HCT116 (cell line): ENCODE measurements around the gene NIPAL1. TPM values are rescaled to one million over a fixed set of nuclear protein-coding genes. Genes with fewer than 3 reads are reported as not detected.

ENCODE experiments used
- ATAC-seq: fragments of 200-7000 bp; cut with Tn5 transposase; 2 replicates; pipeline ENCODE4 v1.9.1; 2020; ENCODE audit warnings: mild to moderate bottlenecking, moderate library complexity
- BruUV-seq: library from RNA; stranded (reverse); fragments of 400-500 nt; replicated peaks from 2 replicates; lab custom pipeline; 2021; lab: Mats Ljungman, UMichigan
- CTCF ChIA-PET: fragments of 300-600 bp; sonication (Branson Sonifier 250); formaldehyde crosslinking; loops from one replicate; lab custom pipeline; 2021; ENCODE audit warnings: antibody characterized with exemption; lab: Charles Lee
- POLR2A ChIA-PET: fragments of 300-600, 350-600 bp; sonication (Branson Sonifier 250); formaldehyde crosslinking; loops from one replicate; lab custom pipeline; 2021; ENCODE audit warnings: antibody characterized with exemption; lab: Charles Lee
- RAD21 ChIA-PET, 2 experiments: fragments of 300-600 bp; sonication (Branson Sonifier 250); formaldehyde crosslinking; loops; one replicate each; lab custom pipeline; 2023; ENCODE audit warnings: low total read pairs in 2 of 2; ENCODE audit not compliant: uncharacterized antibody in 2 of 2, unreplicated experiment in 2 of 2, low non-redundant PET in 1 of 2; lab: Charles Lee
- DNase-seq: peaks from one replicate; pipeline ENCODE4 v3.0.0-alpha.2; 2010; ENCODE audit warnings: low read depth, low spot score
- H2AFZ ChIP-seq: fragments of 200-600 bp; shearing (Covaris generic), sonication (generic); 2 replicates; pipeline ENCODE4 v1.6.1; 2017; ENCODE audit warnings: low read depth, mixed run types, mixed read lengths, antibody characterized with exemption, low read length; ENCODE audit not compliant: poor library complexity, severe bottlenecking
- H3K27ac ChIP-seq: 2 replicates; pipeline ENCODE4 v1.5.1; 2012; ENCODE audit warnings: low read depth, low read length
- H3K27me3 ChIP-seq: fragments of 200-600 bp; sonication (generic); 2 replicates; pipeline ENCODE4 v1.6.1; 2016; ENCODE audit warnings: mixed run types, low read length, mixed read lengths; ENCODE audit not compliant: insufficient read depth
- H3K36me3 ChIP-seq, 2 experiments: fragments of 200-500 bp in 1 of 2; fragments of 200-600 bp in 1 of 2; sonication (Bioruptor generic) in 1 of 2; sonication (generic) in 1 of 2; 2 replicates each; pipeline versions ENCODE4 v1.5.1 to v1.6.1; 2014 to 2016; ENCODE audit warnings: low read length in 2 of 2, inconsistent platforms in 1 of 2, mixed read lengths in 1 of 2, mixed run types in 1 of 2; ENCODE audit not compliant: insufficient read depth in 2 of 2, control insufficient read depth in 1 of 2
- H3K4me1 ChIP-seq, 2 experiments: fragments of 200-600 bp in 1 of 2; sonication (generic) in 1 of 2; 2 replicates each; pipeline versions ENCODE4 v1.5.1 to v1.6.1; 2012 to 2017; ENCODE audit warnings: low read length in 2 of 2, inconsistent platforms in 1 of 2, mild to moderate bottlenecking in 1 of 2, mixed read lengths in 1 of 2, mixed run types in 1 of 2, moderate library complexity in 1 of 2; ENCODE audit not compliant: insufficient read depth in 2 of 2, control insufficient read depth in 1 of 2
- H3K4me2 ChIP-seq: fragments of 200-600 bp; sonication (generic); 2 replicates; pipeline ENCODE4 v1.6.1; 2017; ENCODE audit warnings: mixed run types, low read length, mixed read lengths
- H3K4me3 ChIP-seq, 2 experiments: fragments of 200-600 bp in 1 of 2; sonication (generic) in 1 of 2; replicated peaks in 1 of 2; 2 replicates each; pipeline ENCODE4 v1.5.1; 2011 to 2016; ENCODE audit warnings: low read length in 2 of 2, control low read depth in 1 of 2, low read depth in 1 of 2, mild to moderate bottlenecking in 1 of 2, mixed read lengths in 1 of 2, mixed run types in 1 of 2
- H3K79me2 ChIP-seq: fragments of 200-600 bp; sonication (generic); 2 replicates; pipeline ENCODE4 v1.6.1; 2017; ENCODE audit warnings: mild to moderate bottlenecking, mixed run types, low read length, moderate library complexity, mixed read lengths; ENCODE audit not compliant: insufficient read depth
- H3K9ac ChIP-seq: fragments of 200-600 bp; sonication (generic); 2 replicates; pipeline ENCODE4 v1.6.1; 2016; ENCODE audit warnings: low read length, mixed read lengths
- H3K9me2 ChIP-seq: fragments of 200-600 bp; sonication (generic), shearing (Covaris generic); 2 replicates; pipeline ENCODE4 v1.6.1; 2017; ENCODE audit warnings: mixed run types, mild to moderate bottlenecking, moderate library complexity; ENCODE audit not compliant: insufficient read depth
- H3K9me3 ChIP-seq, 2 experiments: fragments of 200-500 bp in 1 of 2; fragments of 200-600 bp in 1 of 2; sonication (Bioruptor generic) in 1 of 2; sonication (generic) in 1 of 2; 2 replicates each; pipeline ENCODE4 v1.6.1; 2014 to 2017; ENCODE audit warnings: low read length in 2 of 2, mixed read lengths in 2 of 2, inconsistent platforms in 1 of 2, low read depth in 1 of 2, mild to moderate bottlenecking in 1 of 2, mixed run types in 1 of 2, moderate library complexity in 1 of 2; ENCODE audit not compliant: control insufficient read depth in 1 of 2, insufficient read depth in 1 of 2
- H4K20me1 ChIP-seq: fragments of 200-600 bp; sonication (generic), shearing (Covaris generic); 2 replicates; pipeline ENCODE4 v1.6.1; 2017; ENCODE audit warnings: mixed run types, mild to moderate bottlenecking, moderate library complexity; ENCODE audit not compliant: insufficient read depth
- FOSL1 ChIP-seq: IDR thresholded peaks from 2 replicates; pipeline ENCODE4 v1.6.1; 2012; ENCODE audit warnings: low read depth
- JUND ChIP-seq: IDR thresholded peaks from 2 replicates; pipeline ENCODE4 v1.6.1; 2012
- POLR2A ChIP-seq: IDR thresholded peaks from 2 replicates; pipeline ENCODE4 v1.7.0; 2011; ENCODE audit warnings: borderline replicate concordance; ENCODE audit not compliant: insufficient read depth, insufficient read length; ENCODE audit errors: extremely low read depth
- POLR2AphosphoS5 ChIP-seq: IDR thresholded peaks from 2 replicates; pipeline ENCODE4 v1.6.1; 2011; ENCODE audit warnings: mild to moderate bottlenecking, low read depth, low read length, moderate library complexity
- SRF ChIP-seq: IDR thresholded peaks from 2 replicates; pipeline ENCODE4 v1.6.1; 2012; ENCODE audit warnings: low read depth
- YY1 ChIP-seq: IDR thresholded peaks from 2 replicates; pipeline ENCODE4 v1.6.1; 2011; ENCODE audit warnings: low read length, low read depth, moderate library complexity, mild to moderate bottlenecking; ENCODE audit not compliant: insufficient replicate concordance; ENCODE audit errors: extremely low read depth
- intact Hi-C: fragments of 100-400 bp; cut with micrococcal nuclease; formaldehyde crosslinking; loops from 2 replicates; pipeline ENCODE4 v1.10.0; 2022
- total RNA-seq: library from RNA; stranded (reverse); gene quantifications from one replicate; pipeline ENCODE4 v1.2.1, GENCODE V29; 2021; ENCODE audit not compliant: unreplicated experiment

The NIPAL1 gene
- total RNA-seq, 1 experiment from 2014 or later: 7.0 TPM

DNA sequence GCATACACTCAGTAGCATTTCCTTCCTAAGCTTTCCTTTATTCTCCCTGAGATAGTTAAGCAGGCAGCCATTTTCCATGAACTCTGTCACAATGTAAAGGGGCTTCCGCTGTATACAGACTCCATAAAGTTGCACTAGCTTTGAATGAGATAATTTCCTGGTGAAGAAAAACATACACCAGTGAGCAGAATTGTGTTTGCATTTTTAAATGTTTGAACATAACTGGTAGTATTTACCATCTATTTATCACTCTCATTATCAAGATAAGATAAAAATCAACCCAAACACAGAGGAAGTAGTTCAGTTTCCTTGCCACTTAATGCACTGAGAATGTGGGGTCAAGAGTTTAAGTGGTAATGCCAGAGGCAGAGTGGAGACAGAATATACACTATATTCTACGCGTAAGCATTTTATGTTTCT lies 63.4 kb downstream of the NIPAL1 start:
- H3K36me3 ChIP-seq: no peaks in the 10 kb centered on the region
- H3K27me3 ChIP-seq: no peaks in the 10 kb centered on the region
- peak overlapping the region in 1 of 2 experiments; percentile 46; a peak in 2 of 4 replicates for H3K4me3 ChIP-seq
- POLR2A ChIA-PET: no interaction called here
- peak; percentile 20; the same call in 1 of the 2 replicates for TF ChIP-seq JUND
- TF ChIP-seq POLR2AphosphoS5: no peak
- TF ChIP-seq FOSL1: 0 out of 2 replicates have a peak, but pooled peaks have one; percentile 6
- TF ChIP-seq YY1: peak; percentile 33
- CTCF ChIA-PET: no interaction called here
- no peaks in the 10 kb centered on the region for H4K20me1 ChIP-seq
- H2AFZ ChIP-seq: peak overlapping the region; percentile 91
- peaks cover 24 to 36% of the 10 kb centered on the region in 2 experiments for H3K4me1 ChIP-seq
- peak overlapping the region; percentile 72 for H3K4me2 ChIP-seq
- RAD21 ChIA-PET: no interaction called here
- H3K9ac ChIP-seq: peak overlapping the region; percentile 37
- H3K9me3 ChIP-seq: no peaks in the 10 kb centered on the region
- BruUV-seq: no TSS peak
- intact Hi-C loops: loop anchor here (10.0 kb wide), 1 partner anchor 515 kb away; no protein-coding TSS in a partner anchor
- no peaks in the 10 kb centered on the region for H3K9me2 ChIP-seq
- DNase-seq (no peak), ATAC-seq (peak; percentile 77)
- H3K79me2 ChIP-seq: no peaks in the 10 kb centered on the region
- H3K27ac ChIP-seq: peak overlapping the region; percentile 45

DNA sequence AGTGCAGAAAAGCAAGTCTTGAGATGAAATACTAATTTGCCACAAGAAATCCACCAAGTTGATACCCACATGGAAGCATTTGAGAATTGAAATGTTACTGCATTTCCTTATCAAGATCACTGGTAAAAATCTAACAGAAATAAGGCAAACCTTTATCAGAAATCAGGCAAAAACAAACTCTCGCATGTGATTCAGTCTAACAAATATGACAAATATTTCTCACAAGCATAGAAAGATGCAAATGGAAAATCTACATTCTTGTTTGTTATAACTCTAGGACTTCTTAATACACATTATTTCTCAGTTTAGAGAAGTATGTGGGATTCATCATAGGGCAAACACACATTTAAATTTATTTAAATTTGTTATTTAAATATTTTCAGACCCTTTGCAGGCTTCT lies 64.6 kb downstream of the NIPAL1 start:
- H3K4me1 ChIP-seq: peaks cover 24 to 36% of the 10 kb centered on the region in 2 experiments
- DNase-seq: no peak

More for the DNA sequence above, 64.6 kb downstream of the NIPAL1 start:
- H3K27me3 ChIP-seq: no peaks in the 10 kb centered on the region
- no peak for ATAC-seq
- no peak for TF ChIP-seq SRF
- TF ChIP-seq POLR2A: no peak
- TF ChIP-seq YY1: no peak
- no peak for TF ChIP-seq POLR2AphosphoS5
- ChIA-PET RAD21 (no interaction called here), POLR2A (no interaction called here), CTCF (no interaction called here)
- H2AFZ ChIP-seq: peak overlapping the region; percentile 42
- BruUV-seq: no TSS peak
- H3K9ac ChIP-seq: no peak overlapping the region
- intact Hi-C loops: loop anchor here (10.0 kb wide), 1 partner anchor 516 kb away; no protein-coding TSS in a partner anchor
- H3K27ac ChIP-seq: no peak overlapping the region
- H3K9me3 ChIP-seq: no peaks in the 10 kb centered on the region
- H3K36me3 ChIP-seq: no peaks in the 10 kb centered on the region
- H4K20me1 ChIP-seq: no peaks in the 10 kb centered on the region
- H3K4me2 ChIP-seq: peak overlapping the region; percentile 72
- no peak overlapping the region for H3K4me3 ChIP-seq
- no peaks in the 10 kb centered on the region for H3K9me2 ChIP-seq
- H3K79me2 ChIP-seq: no peaks in the 10 kb centered on the region
